Measurements from ENCODE around the gene NEBL.

GRCh38 chr10:20893297-20893696 is 3.8 kb downstream of the NEBL start:
- TF ChIP-seq EZH2 (IDR thresholded peaks at IDR 0.05): no peak
- TF ChIP-seq POLR2AphosphoS5 (IDR thresholded peaks at IDR 0.05; ENCODE audit: borderline replicate concordance, low read depth, low read length): no peak
